Coronary artery (tissue), 2 donors: ENCODE measurements around the gene ADAMTS14.

Source experiments
- DNase-seq: peaks from one replicate; pipeline ENCODE4 v3.0.0-alpha.2; 2017; ENCODE audit warnings: low spot score
- H3K27ac ChIP-seq, 2 donors: fragments of 200-600 bp; sonication (generic); one replicate each; pipeline ENCODE4 v1.5.1; 2016 to 2019
- H3K4me3 ChIP-seq: fragments of 200-600 bp; sonication (generic); 2 replicates; pipeline ENCODE4 v1.5.1; 2016; ENCODE audit warnings: mild to moderate bottlenecking, moderate library complexity
- TF ChIP-seq, protein P1 (sequence below): fragments of 200-600 bp; sonication (generic); IDR thresholded peaks from one replicate; pipeline ENCODE4 v1.5.1; 2019; ENCODE audit warnings: antibody characterized with exemption

The ADAMTS14 gene

DNA sequence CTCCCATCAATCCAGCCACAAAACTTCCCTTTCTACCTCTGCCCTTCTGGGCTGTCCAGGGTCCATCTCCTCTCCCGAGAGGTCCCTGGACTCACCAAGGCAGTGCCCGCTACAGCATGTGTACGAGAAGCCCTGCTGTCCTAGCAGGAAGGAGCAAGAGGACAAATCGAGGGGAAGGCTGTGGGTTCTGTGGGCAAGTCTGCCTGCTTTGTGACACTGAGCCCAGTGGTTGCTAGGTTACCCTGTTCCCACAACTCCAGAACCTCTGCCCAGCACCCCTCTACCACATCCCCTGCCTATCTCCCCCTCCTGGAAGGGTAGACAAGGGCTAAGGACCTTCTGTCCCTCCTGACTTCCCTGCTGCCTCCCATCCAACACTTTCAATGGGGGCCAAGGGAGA is 112.9 kb downstream of the ADAMTS14 start, which contains the start of gene TBATA:
Gene TBATA, minus strand, starts transcription at position 188 of the 400 bp plus-strand sequence. CDS start 1,998 bp downstream, outside the sequence.
- TF ChIP-seq, protein P1, sequence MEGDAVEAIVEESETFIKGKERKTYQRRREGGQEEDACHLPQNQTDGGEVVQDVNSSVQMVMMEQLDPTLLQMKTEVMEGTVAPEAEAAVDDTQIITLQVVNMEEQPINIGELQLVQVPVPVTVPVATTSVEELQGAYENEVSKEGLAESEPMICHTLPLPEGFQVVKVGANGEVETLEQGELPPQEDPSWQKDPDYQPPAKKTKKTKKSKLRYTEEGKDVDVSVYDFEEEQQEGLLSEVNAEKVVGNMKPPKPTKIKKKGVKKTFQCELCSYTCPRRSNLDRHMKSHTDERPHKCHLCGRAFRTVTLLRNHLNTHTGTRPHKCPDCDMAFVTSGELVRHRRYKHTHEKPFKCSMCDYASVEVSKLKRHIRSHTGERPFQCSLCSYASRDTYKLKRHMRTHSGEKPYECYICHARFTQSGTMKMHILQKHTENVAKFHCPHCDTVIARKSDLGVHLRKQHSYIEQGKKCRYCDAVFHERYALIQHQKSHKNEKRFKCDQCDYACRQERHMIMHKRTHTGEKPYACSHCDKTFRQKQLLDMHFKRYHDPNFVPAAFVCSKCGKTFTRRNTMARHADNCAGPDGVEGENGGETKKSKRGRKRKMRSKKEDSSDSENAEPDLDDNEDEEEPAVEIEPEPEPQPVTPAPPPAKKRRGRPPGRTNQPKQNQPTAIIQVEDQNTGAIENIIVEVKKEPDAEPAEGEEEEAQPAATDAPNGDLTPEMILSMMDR = no peak
- DNase-seq = no peak
- Histone ChIP-seq H3K27ac (no peak within 1 kb of the TSS), H3K4me3 (no peak within 1 kb of the TSS)

DNA sequence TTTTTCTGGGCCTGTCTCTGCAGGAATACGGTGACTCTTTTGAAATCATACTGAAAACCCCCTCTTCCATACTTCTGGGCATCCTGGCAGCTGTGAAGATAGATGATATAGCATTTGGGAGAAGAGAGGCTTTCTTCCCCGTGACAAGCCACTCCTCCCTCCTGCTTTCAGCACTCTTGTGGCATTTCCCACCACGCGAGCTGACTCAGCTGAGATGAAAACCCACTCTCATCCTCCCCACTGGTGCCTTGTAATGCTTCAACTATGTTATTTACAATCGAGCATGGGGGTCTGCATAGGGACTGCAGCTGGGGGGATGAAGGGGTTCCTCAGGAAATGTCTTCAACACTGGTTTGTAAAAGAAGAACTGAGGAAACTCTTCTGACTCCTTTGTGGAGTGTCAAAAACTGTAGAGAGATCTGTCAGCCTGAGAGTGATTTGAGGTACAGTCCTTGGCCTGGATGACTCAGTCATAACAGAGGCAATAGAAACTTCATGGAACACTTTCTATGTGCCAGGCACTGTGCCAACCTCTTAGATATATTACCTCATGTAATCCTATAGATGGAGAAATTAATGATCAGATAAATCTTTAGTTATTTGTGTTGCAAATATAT is 114.6 kb downstream of the ADAMTS14 start:
- no peak for DNase-seq
- TF ChIP-seq, protein P1 = no peak
- no peak overlapping the region for H3K27ac ChIP-seq
- H3K4me3 ChIP-seq = no peak overlapping the region

DNA sequence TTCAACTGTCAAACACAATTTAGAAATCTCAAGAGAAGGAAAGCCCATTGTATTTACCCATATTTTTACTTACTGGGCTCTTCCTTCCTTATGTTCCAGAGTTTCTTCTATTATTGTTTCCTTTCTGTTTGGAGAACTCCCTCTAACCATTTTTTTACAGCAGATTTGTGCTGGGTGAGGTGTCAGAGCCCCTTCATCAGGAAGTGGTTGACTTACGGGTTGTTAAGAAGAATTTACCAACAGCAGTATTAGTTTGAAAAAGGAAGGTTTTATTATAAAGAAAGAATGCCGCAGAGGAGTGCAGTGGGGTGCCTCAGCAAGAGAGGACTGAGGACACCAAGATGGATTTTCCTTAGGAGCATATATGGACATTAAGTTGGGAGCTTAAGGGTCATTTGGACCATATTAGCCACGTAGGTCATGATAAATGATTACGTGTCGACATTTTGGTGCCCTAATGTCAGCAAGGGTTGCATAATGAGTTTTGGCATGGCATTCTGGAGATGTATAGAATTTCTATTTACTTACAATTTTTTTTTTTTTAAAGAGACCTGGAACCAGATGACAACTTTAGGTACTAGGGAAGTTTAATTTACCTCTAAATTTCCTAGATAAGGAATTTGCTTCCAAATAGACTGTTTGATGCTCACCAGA is 119.2 kb downstream of the ADAMTS14 start:
- no peak overlapping the region for H3K27ac ChIP-seq
- no peak for DNase-seq
- H3K4me3 ChIP-seq = no peak overlapping the region
- TF ChIP-seq, protein P1 = no peak

DNA sequence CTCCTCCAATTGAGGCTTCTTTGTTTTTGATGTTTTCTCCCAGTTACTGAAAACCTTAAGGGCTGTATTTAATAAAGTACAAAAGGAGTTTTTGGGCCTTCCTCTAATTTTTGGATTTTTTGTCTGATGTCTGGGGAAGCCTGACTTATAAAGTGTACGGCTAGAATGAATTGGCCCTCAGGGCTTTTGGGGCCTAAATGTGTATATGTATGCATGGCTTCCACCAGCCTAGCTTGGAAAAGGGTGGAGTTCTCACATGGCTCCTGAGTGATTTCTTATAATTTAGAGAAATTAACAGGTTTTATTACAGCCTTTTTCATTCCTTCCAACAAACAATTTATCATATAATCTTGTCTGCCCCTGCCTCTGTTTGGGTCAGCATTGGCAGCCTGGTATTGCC is 123.3 kb downstream of the ADAMTS14 start:
- TF ChIP-seq, protein P1 = no peak
- no peak overlapping the region for H3K27ac ChIP-seq
- no peak for DNase-seq
- H3K4me3 ChIP-seq = no peak overlapping the region

DNA sequence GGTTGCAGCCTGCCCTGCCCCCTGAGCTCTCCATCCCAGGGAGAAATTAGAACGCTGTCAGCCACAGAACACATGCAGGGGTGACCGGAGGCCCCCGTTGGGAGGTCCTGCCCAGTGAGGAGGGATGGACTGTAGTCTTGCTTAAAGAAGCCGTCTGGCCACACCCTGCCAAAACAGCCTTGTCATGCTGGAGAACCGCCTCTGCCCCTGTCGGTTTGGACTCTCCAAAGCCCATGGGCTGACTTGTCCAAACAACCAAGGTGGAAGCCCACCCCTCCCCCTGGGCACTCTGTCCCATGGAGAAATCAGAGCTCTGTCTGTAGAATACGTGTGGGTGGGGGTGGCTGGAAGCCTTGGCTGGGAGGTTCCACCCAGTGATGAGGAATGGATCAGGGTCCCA is 125.5 kb downstream of the ADAMTS14 start:
- no peak overlapping the region for H3K4me3 ChIP-seq
- no peak overlapping the region for H3K27ac ChIP-seq
- TF ChIP-seq, protein P1 = no peak
- no peak for DNase-seq

DNA sequence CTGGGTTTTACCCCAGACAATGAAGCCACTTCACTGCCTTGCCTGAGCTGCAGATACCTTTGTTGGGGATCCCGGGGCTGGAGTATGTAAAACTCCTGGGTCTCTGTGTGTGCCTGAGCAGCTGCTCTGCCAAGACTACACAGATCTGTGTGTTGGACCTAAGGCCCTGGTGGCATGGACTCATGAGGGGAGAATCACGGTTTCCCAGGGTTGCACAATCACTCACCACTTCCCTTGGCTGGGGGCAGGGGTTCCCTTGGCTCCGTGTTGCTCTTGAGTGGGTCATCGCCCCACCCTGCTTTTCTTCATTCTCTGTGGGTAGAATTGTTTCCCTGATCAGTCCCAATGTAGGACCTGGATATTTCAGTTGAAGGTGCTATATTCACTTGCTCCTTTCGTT is 126.8 kb downstream of the ADAMTS14 start:
- no peak for DNase-seq
- Histone ChIP-seq H3K27ac (no peak overlapping the region), H3K4me3 (no peak overlapping the region)
- TF ChIP-seq, protein P1 = no peak

DNA sequence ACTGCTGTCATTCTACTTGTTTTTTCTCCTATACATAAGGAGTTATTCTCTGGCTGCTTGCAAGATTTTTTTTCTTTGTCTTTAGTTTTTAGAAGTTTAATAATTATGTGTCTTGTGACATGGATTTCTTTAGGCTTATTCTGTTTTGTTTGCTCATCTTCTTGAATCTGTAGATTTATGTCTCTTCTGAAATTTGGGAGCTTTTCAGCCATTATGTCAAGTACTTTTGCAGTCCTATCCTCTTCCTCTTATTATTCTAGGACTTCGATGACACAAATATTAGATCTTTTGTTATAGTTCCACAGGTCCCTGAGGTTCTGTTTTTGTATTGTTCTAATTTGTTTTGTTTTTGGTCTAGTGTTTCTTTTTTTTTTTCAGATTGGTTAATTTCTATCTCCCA is 129.5 kb downstream of the ADAMTS14 start:
- TF ChIP-seq, protein P1 = no peak
- Histone ChIP-seq H3K27ac (no peak overlapping the region), H3K4me3 (no peak overlapping the region)
- no peak for DNase-seq
